Testis (tissue), 3 donors: ENCODE measurements around the gene CYB5A. TPM values are rescaled to one million over a fixed set of nuclear protein-coding genes. Genes with fewer than 3 reads are reported as not detected.
"Not testable (repeated sequence)": the region's sequence is repeated elsewhere in the genome, so short reads cannot be mapped to it uniquely, and the experiment has no call there.

Experiments used
- DNase-seq: peaks from one replicate; pipeline ENCODE4 v3.0.0-alpha.2; 2019
- H3K27ac ChIP-seq, 2 donors: fragments of 200-600 bp; sonication (generic); one replicate each; pipeline ENCODE4 v1.5.1; 2019
- H3K27me3 ChIP-seq: fragments of 200-600 bp; sonication (generic); one replicate; pipeline ENCODE4 v1.5.1; 2019
- H3K36me3 ChIP-seq: fragments of 200-600 bp; sonication (generic); one replicate; pipeline ENCODE4 v1.5.1; 2017; ENCODE audit warnings: low read depth; ENCODE audit errors: missing control alignments
- H3K4me1 ChIP-seq: fragments of 200-600 bp; sonication (generic); one replicate; pipeline ENCODE4 v1.5.1; 2019
- H3K4me3 ChIP-seq, 2 donors: fragments of 200-600 bp; sonication (generic); one replicate each; pipeline ENCODE4 v1.5.1; 2017 to 2019
- H3K9me3 ChIP-seq: fragments of 200-600 bp; sonication (generic); one replicate; pipeline ENCODE4 v1.5.1; 2017
- POLR2A ChIP-seq: fragments of 450-650 bp; IDR thresholded peaks from one replicate; pipeline ENCODE4 v1.6.1; 2017; ENCODE audit warnings: antibody characterized with exemption, mild to moderate bottlenecking, moderate library complexity
- WGBS, 2 donors: methylation state at CpG; one replicate each; pipeline ENCODE4 v1.1.5; 2018; 5-methylcytosine and 5-hydroxymethylcytosine counted together
- intact Hi-C: fragments of 100-400 bp; cut with DNase I; formaldehyde crosslinking; loops from one replicate; pipeline ENCODE4 v1.15.1; 2023; ENCODE audit warnings: low total_unique reads
- polyA plus RNA-seq: library from polyadenylated mRNA; stranded (reverse); fragments of 350-450 nt; fragmentation: Illumina TruSeq; extraction: RNeasy Lipid Tissue Mini Kit (QIAGEN cat#74804); gene quantifications from one replicate; pipeline ENCODE4 v1.2.3, GENCODE V29; 2014; ENCODE audit warnings: low read depth, low replicate concordance; ENCODE audit not compliant: insufficient read depth
- total RNA-seq, 2 donors: library from RNA; depleted of rRNA; stranded (reverse); fragments of >200 nt; gene quantifications; one replicate each; pipeline ENCODE4 v1.2.3, GENCODE V29; 2016
- TF ChIP-seq, protein P1 (sequence below), 3 experiments: fragments of 450-650 bp in 2 of 3; fragments of 200-600 bp in 1 of 3; sonication (generic) in 1 of 3; IDR thresholded peaks; one replicate each; pipeline ENCODE4 v1.5.1; 2016 to 2019; ENCODE audit warnings: antibody characterized with exemption in 3 of 3, mild to moderate bottlenecking in 2 of 3, moderate library complexity in 1 of 3

Gene CYB5A
- total and polyA plus RNA-seq, 3 donors from 2014 or later: 77.2 to 126 (median 96.0) TPM

DNA sequence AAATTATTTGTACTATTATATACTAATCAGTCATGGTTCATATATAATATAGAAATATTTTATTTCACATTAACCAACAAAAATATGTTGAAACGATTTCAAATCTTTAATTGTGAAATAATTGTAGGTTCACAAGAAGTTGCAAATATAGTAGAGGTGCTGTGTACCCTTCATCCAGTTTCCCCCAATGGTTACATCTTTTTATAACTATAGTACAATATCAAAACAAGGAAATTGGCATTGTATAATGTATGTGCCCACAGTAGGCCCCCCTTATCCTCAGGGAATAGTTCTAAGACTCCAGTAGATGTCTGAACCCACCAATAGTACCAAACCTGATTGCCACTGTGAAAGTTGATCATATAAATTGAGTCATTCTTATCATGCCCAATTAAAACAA is 7.4 kb upstream of the CYB5A start:
- no peak overlapping the region for H3K4me3 ChIP-seq
- TF ChIP-seq, protein P1, sequence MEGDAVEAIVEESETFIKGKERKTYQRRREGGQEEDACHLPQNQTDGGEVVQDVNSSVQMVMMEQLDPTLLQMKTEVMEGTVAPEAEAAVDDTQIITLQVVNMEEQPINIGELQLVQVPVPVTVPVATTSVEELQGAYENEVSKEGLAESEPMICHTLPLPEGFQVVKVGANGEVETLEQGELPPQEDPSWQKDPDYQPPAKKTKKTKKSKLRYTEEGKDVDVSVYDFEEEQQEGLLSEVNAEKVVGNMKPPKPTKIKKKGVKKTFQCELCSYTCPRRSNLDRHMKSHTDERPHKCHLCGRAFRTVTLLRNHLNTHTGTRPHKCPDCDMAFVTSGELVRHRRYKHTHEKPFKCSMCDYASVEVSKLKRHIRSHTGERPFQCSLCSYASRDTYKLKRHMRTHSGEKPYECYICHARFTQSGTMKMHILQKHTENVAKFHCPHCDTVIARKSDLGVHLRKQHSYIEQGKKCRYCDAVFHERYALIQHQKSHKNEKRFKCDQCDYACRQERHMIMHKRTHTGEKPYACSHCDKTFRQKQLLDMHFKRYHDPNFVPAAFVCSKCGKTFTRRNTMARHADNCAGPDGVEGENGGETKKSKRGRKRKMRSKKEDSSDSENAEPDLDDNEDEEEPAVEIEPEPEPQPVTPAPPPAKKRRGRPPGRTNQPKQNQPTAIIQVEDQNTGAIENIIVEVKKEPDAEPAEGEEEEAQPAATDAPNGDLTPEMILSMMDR (IDR thresholded peaks at IDR 0.05): no peak
- TF ChIP-seq POLR2A: no peak
- 67 to 98% methylated on average over 1 of the region's 1 CpG for WGBS, 2 donors
- H3K27me3 ChIP-seq: no peaks in the 10 kb centered on the region
- H3K27ac ChIP-seq: peak overlapping the region in 1 of 2 donors; percentile 71
- intact Hi-C loops: no loop called here
- no peaks in the 10 kb centered on the region for H3K36me3 ChIP-seq
- H3K4me1 ChIP-seq: no peaks in the 10 kb centered on the region
- no peak for DNase-seq
- no peaks in the 10 kb centered on the region for H3K9me3 ChIP-seq

DNA sequence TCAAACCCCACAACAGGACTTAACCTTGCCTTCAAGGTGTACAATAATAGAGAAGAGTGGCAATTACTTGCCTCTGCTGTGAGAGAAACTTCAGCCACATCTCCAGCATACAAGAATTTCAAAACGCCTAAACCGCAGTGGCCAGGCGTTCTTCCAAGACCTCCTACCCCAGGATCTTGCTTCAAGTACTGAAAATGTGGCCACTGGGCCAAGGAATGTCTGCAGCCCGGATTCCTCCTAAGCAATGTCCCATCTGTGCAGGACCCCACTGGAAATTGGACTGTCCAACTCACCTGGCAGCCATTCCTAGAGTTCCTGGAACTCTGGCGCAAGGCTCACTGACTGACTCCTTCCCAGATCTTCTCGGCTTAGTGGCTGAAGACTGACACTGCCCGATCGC is 2.8 kb upstream of the CYB5A start:
- intact Hi-C loops: no loop called here
- no peaks in the 10 kb centered on the region for H3K9me3 ChIP-seq
- DNase-seq: no peak
- H3K4me3 ChIP-seq: no peak overlapping the region
- H3K27me3 ChIP-seq: no peaks in the 10 kb centered on the region
- peaks cover 13% of the 10 kb centered on the region for H3K4me1 ChIP-seq
- H3K27ac ChIP-seq: no peak overlapping the region
- 95 to 96% methylated on average over 8 of the region's 8 CpGs for WGBS, 2 donors
- H3K36me3 ChIP-seq: no peaks in the 10 kb centered on the region
- TF ChIP-seq POLR2A: no peak
- TF ChIP-seq, protein P1 (IDR thresholded peaks at IDR 0.05): no peak

DNA sequence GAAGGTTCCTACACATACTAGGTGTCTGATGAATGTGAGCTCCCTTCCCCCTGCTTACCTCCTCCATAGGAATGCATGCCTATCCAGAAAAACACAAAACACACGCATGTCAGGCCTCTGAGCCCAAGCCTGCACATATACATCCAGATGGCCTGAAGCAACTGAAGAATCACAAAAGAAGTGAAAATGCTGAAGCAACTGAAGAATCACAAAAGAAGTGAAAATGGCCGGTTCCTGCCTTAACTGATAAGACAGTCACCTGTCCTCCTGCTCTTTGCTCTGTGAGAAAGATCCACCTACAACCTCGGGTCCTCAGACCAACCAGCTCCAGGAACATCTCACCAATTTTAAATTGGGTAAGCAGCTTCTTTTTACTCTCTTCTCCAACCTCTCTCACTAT is 1.2 kb upstream of the CYB5A start:
- intact Hi-C loops, H3K27ac ChIP-seq, H3K9me3 ChIP-seq, H3K36me3 ChIP-seq, H3K4me3 ChIP-seq, H3K27me3 ChIP-seq, DNase-seq: not testable (repeated sequence)
- 85 to 94% methylated on average over 3 of the region's 3 CpGs for WGBS, 2 donors
- H3K4me1 ChIP-seq: peaks cover 18% of the 10 kb centered on the region

DNA sequence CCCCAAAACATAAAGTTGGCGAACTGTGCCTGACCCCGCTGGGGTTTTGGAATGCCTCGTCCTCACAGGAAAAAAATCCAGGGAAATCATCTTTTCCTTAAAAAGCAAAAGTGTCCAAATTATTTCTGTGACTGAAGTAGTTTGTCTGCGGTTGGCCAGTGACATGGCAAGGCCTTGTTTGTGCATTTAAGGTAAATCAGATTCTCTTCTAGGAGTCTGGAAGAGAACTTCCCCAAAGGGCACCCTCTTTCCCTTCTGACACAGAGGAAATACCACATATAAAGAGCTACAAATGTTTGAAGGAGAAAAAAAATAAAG is 737 bp upstream of the CYB5A start:
- intact Hi-C loops: no loop called here
- no peaks in the 10 kb centered on the region for H3K27me3 ChIP-seq
- peak overlapping the region; percentile 76 to 79 for H3K27ac ChIP-seq
- DNase-seq: no peak
- H3K36me3 ChIP-seq: no peaks in the 10 kb centered on the region
- peaks cover 18% of the 10 kb centered on the region for H3K4me1 ChIP-seq
- H3K4me3 ChIP-seq: peak overlapping the region; percentile 83 to 87
- TF ChIP-seq, protein P1 (IDR thresholded peaks at IDR 0.05): no peak
- TF ChIP-seq POLR2A: no peak
- no peaks in the 10 kb centered on the region for H3K9me3 ChIP-seq
- 3 to 8% methylated on average over 4 of the region's 4 CpGs for WGBS, 2 donors

DNA sequence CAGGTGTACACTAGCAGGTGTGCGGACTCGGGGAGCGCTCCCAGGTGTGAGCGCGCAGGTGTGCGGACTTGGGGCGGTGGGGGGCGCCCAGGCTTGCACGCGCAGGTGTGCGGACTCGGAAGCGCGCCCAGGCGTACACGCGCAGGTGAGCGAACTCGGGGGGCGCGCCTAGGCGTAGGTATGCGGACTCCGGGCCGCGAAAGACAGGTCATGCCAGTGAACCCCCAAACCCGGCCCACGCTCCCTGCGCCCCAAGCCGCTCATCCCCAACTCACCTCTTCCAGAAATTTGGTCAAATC is 342 bp downstream of the CYB5A start:
- peak overlapping the region; percentile 33 to 66 for H3K27ac ChIP-seq
- TF ChIP-seq, protein P1 (IDR thresholded peaks at IDR 0.05): no peak
- TF ChIP-seq POLR2A: no peak
- no peaks in the 10 kb centered on the region for H3K36me3 ChIP-seq
- intact Hi-C loops: no loop called here
- H3K4me1 ChIP-seq: peaks cover 18% of the 10 kb centered on the region
- no peak for DNase-seq
- no peaks in the 10 kb centered on the region for H3K9me3 ChIP-seq
- no peaks in the 10 kb centered on the region for H3K27me3 ChIP-seq
- peak overlapping the region; percentile 83 to 87 for H3K4me3 ChIP-seq
- WGBS, 2 donors: 2% methylated on average over 11 of the region's 30 CpGs; no CpG with 5 or more reads in 1 of the 2 donors
